A549 (cell line): ENCODE data around the gene GNG7.

Experiments used
- CTCF ChIP-seq: fragments of >200 bp; sonication (Bioruptor Twin); formaldehyde crosslinking; IDR thresholded peaks from 3 replicates; pipeline ENCODE4 v1.5.1; 2016
- GATA3 ChIP-seq: IDR thresholded peaks from 2 replicates; pipeline ENCODE4 v1.6.1; 2012; ENCODE audit warnings: borderline replicate concordance
- POLR2A ChIP-seq: IDR thresholded peaks from 2 replicates; pipeline ENCODE4 v1.6.1; 2012; ENCODE audit warnings: mild to moderate bottlenecking, low read length

- TF ChIP-seq CTCF (no peak), GATA3 (no peak), POLR2A (no peak)
These were observed 25.7 kb downstream of the GNG7 start for GRCh38 chr19:2676823-2677222.
